GM23338 (cell line): ENCODE results near the gene BMF. TPM values are rescaled to one million over a fixed set of nuclear protein-coding genes. Genes with fewer than 3 reads are reported as not detected.

Source experiments
- ATAC-seq: fragments of 200-7000 bp; cut with Tn5 transposase; 3 replicates; pipeline ENCODE4 v1.9.1; 2020
- DNase-seq: peaks from one replicate; pipeline ENCODE4 v3.0.0-alpha.2; 2015; ENCODE audit warnings: low spot score
- H2AFZ ChIP-seq: fragments of 200-600 bp; sonication (generic); 2 replicates; pipeline ENCODE4 v1.8.0; 2016; ENCODE audit warnings: antibody characterized with exemption, mild to moderate bottlenecking, moderate library complexity
- H3F3A ChIP-seq: fragments of 200-600 bp; sonication (generic); replicated peaks from 2 replicates; pipeline ENCODE4 v1.8.0; 2017; ENCODE audit warnings: antibody characterized with exemption, mixed run types, low read depth
- H3K27ac ChIP-seq: fragments of 200-600 bp; sonication (generic); 2 replicates; pipeline ENCODE4 v1.6.1; 2016; ENCODE audit warnings: low read depth
- H3K27me3 ChIP-seq: fragments of 200-600 bp; sonication (generic); 2 replicates; pipeline ENCODE4 v1.8.0; 2016; ENCODE audit warnings: mild to moderate bottlenecking, mixed run types, moderate library complexity; ENCODE audit not compliant: insufficient read depth
- H3K36me3 ChIP-seq: fragments of 200-600 bp; sonication (generic); 2 replicates; pipeline ENCODE4 v1.8.0; 2016; ENCODE audit warnings: mild to moderate bottlenecking; ENCODE audit not compliant: insufficient read depth
- H3K4me1 ChIP-seq: fragments of 200-600 bp; sonication (generic); 2 replicates; pipeline ENCODE4 v1.8.0; 2016; ENCODE audit warnings: mild to moderate bottlenecking, moderate library complexity; ENCODE audit not compliant: insufficient read depth
- H3K4me2 ChIP-seq: fragments of 200-600 bp; sonication (generic); 2 replicates; pipeline ENCODE4 v1.7.1; 2017; ENCODE audit warnings: mixed run types
- H3K4me3 ChIP-seq: fragments of 200-600 bp; sonication (generic); 2 replicates; pipeline ENCODE4 v1.6.1; 2016; ENCODE audit warnings: mixed run types
- H3K79me2 ChIP-seq: fragments of 200-600 bp; sonication (generic); replicated peaks from 2 replicates; pipeline ENCODE4 v1.8.0; 2017; ENCODE audit warnings: mild to moderate bottlenecking; ENCODE audit not compliant: insufficient read depth
- H3K9me2 ChIP-seq: fragments of 200-600 bp; sonication (generic); 2 replicates; pipeline ENCODE4 v1.8.0; 2017; ENCODE audit not compliant: insufficient read depth
- H4K20me1 ChIP-seq: fragments of 200-600 bp; sonication (generic); replicated peaks from 2 replicates; pipeline ENCODE4 v1.8.0; 2017; ENCODE audit warnings: mild to moderate bottlenecking; ENCODE audit not compliant: insufficient read depth
- H3K27ac Mint-ChIP-seq: 2 replicates; pipeline ENCODE4 v1.8.0; 2020; ENCODE audit warnings: inconsistent platforms, mild to moderate bottlenecking, moderate library complexity, mixed read lengths
- H3K27me3 Mint-ChIP-seq: 3 replicates; pipeline ENCODE4 v1.8.0; 2022; ENCODE audit warnings: low read depth, mild to moderate bottlenecking, moderate library complexity, mixed read lengths, inconsistent platforms; ENCODE audit not compliant: insufficient read depth, poor library complexity
- H3K36me3 Mint-ChIP-seq: 3 replicates; pipeline ENCODE4 v1.8.0; 2021; ENCODE audit warnings: low read depth, mild to moderate bottlenecking, inconsistent platforms, moderate library complexity, mixed read lengths
- H3K4me1 Mint-ChIP-seq: 3 replicates; pipeline ENCODE4 v1.8.0; 2020; ENCODE audit warnings: mild to moderate bottlenecking, inconsistent platforms, mixed read lengths
- H3K4me3 Mint-ChIP-seq: 3 replicates; pipeline ENCODE4 v1.8.0; 2021; ENCODE audit warnings: moderate library complexity, mild to moderate bottlenecking, inconsistent platforms, mixed read lengths
- H3K9me3 Mint-ChIP-seq: 3 replicates; pipeline ENCODE4 v1.8.0; 2020; ENCODE audit warnings: moderate library complexity, mild to moderate bottlenecking, inconsistent platforms, mixed read lengths
- CREB1 ChIP-seq: fragments of 250-450 bp; sonication (Bioruptor Pico); IDR thresholded peaks from 2 replicates; pipeline ENCODE4 v1.5.0; 2020; ENCODE audit warnings: low read depth, mild to moderate bottlenecking, moderate library complexity
- EZH2 ChIP-seq: fragments of 200-600 bp; sonication (generic); IDR thresholded peaks from one replicate; pipeline ENCODE4 v1.8.0; 2017; ENCODE audit warnings: antibody characterized with exemption, mild to moderate bottlenecking, low read depth; ENCODE audit not compliant: unreplicated experiment
- EZH2phosphoT487 ChIP-seq: fragments of 200-600 bp; sonication (generic); IDR thresholded peaks from one replicate; pipeline ENCODE4 v1.8.1; 2018; ENCODE audit warnings: antibody characterized with exemption; ENCODE audit not compliant: unreplicated experiment
- JUNB ChIP-seq: IDR thresholded peaks from one replicate; pipeline ENCODE4 v1.6.1; 2016; ENCODE audit warnings: antibody characterized with exemption; ENCODE audit not compliant: unreplicated experiment
- NANOG ChIP-seq: IDR thresholded peaks from 2 replicates; pipeline ENCODE4 v1.6.1; 2016; ENCODE audit warnings: antibody characterized with exemption, borderline replicate concordance
- POLR2AphosphoS5 ChIP-seq: IDR thresholded peaks from 2 replicates; pipeline ENCODE4 v1.6.1; 2016; ENCODE audit warnings: antibody characterized with exemption, low read depth
- STAT1 ChIP-seq: IDR thresholded peaks from one replicate; pipeline ENCODE4 v1.6.1; 2016; ENCODE audit warnings: antibody characterized with exemption; ENCODE audit not compliant: unreplicated experiment
- ZNF114 ChIP-seq: fragments of 250-450 bp; sonication (Bioruptor Pico); IDR thresholded peaks from 2 replicates; pipeline ENCODE4 v1.5.0; 2020; ENCODE audit warnings: mild to moderate bottlenecking, moderate library complexity
- ZNF331 ChIP-seq: fragments of 250-450 bp; sonication (Bioruptor Pico); IDR thresholded peaks from 2 replicates; pipeline ENCODE4 v1.5.0; 2020; ENCODE audit warnings: low read depth, mild to moderate bottlenecking, moderate library complexity
- polyA plus RNA-seq: library from polyadenylated mRNA; unstranded; fragments of >200 nt; fragmentation: Nextera tagmentation; extraction: Ambion mirVana; gene quantifications from 2 replicates; pipeline ENCODE4 v1.2.1, GENCODE V29; 2016
- total RNA-seq: library from RNA; depleted of rRNA; stranded (reverse); fragments of >200 nt; shearing (Covaris generic); gene quantifications from 2 replicates; pipeline ENCODE4 v1.2.3, GENCODE V29; 2014
- TF ChIP-seq, protein P1 (sequence below): fragments of 250-450 bp; sonication (Bioruptor Pico); IDR thresholded peaks from 2 replicates; pipeline ENCODE4 v1.5.0; 2020; ENCODE audit warnings: mild to moderate bottlenecking, moderate library complexity
- TF ChIP-seq, protein P2 (sequence below), 2 experiments: fragments of 200-600 bp in 1 of 2; sonication (generic) in 1 of 2; conservative IDR thresholded peaks; 2 replicates each; pipeline versions ENCODE4 v1.5.1 to v1.6.1; 2016 to 2017; ENCODE audit warnings: antibody characterized with exemption in 2 of 2, low read depth in 2 of 2, mild to moderate bottlenecking in 2 of 2, moderate library complexity in 1 of 2
- TF ChIP-seq, protein P3 (sequence below): IDR thresholded peaks from one replicate; pipeline ENCODE4 v1.6.1; 2018; ENCODE audit warnings: antibody characterized with exemption; ENCODE audit not compliant: unreplicated experiment
- TF ChIP-seq, protein P4 (sequence below): IDR thresholded peaks from 2 replicates; pipeline ENCODE4 v1.6.1; 2016; ENCODE audit warnings: antibody characterized with exemption

BMF gene
- total and polyA plus RNA-seq, 2 experiments from 2014 or later = 2.0 to 20.3 TPM

- peaks cover 59% of the 10 kb centered on the region for H3K4me1 ChIP-seq
- H3K9me2 ChIP-seq = no peaks in the 10 kb centered on the region
- H3F3A ChIP-seq = peaks cover 8% of the 10 kb centered on the region; the same call in 1 of the 2 replicates
- ATAC-seq (peak; percentile 9; the same call in 2 of the 3 replicates), DNase-seq (peak; percentile 52)
- no peak overlapping the region for H3K4me3 Mint-ChIP-seq
- H3K27ac ChIP-seq = 0 out of 2 replicates have a peak overlapping the region, but pooled peaks have one; percentile 64
- H3K9me3 Mint-ChIP-seq = no peaks in the 10 kb centered on the region
- no peaks in the 10 kb centered on the region for H3K79me2 ChIP-seq
- peaks cover 18% of the 10 kb centered on the region for H3K27me3 Mint-ChIP-seq
- no peak for TF ChIP-seq CREB1 (CRISPR knock-in tag)
- TF ChIP-seq ZNF331 (CRISPR knock-in tag) = no peak
- TF ChIP-seq JUNB = no peak
- TF ChIP-seq, protein P1, sequence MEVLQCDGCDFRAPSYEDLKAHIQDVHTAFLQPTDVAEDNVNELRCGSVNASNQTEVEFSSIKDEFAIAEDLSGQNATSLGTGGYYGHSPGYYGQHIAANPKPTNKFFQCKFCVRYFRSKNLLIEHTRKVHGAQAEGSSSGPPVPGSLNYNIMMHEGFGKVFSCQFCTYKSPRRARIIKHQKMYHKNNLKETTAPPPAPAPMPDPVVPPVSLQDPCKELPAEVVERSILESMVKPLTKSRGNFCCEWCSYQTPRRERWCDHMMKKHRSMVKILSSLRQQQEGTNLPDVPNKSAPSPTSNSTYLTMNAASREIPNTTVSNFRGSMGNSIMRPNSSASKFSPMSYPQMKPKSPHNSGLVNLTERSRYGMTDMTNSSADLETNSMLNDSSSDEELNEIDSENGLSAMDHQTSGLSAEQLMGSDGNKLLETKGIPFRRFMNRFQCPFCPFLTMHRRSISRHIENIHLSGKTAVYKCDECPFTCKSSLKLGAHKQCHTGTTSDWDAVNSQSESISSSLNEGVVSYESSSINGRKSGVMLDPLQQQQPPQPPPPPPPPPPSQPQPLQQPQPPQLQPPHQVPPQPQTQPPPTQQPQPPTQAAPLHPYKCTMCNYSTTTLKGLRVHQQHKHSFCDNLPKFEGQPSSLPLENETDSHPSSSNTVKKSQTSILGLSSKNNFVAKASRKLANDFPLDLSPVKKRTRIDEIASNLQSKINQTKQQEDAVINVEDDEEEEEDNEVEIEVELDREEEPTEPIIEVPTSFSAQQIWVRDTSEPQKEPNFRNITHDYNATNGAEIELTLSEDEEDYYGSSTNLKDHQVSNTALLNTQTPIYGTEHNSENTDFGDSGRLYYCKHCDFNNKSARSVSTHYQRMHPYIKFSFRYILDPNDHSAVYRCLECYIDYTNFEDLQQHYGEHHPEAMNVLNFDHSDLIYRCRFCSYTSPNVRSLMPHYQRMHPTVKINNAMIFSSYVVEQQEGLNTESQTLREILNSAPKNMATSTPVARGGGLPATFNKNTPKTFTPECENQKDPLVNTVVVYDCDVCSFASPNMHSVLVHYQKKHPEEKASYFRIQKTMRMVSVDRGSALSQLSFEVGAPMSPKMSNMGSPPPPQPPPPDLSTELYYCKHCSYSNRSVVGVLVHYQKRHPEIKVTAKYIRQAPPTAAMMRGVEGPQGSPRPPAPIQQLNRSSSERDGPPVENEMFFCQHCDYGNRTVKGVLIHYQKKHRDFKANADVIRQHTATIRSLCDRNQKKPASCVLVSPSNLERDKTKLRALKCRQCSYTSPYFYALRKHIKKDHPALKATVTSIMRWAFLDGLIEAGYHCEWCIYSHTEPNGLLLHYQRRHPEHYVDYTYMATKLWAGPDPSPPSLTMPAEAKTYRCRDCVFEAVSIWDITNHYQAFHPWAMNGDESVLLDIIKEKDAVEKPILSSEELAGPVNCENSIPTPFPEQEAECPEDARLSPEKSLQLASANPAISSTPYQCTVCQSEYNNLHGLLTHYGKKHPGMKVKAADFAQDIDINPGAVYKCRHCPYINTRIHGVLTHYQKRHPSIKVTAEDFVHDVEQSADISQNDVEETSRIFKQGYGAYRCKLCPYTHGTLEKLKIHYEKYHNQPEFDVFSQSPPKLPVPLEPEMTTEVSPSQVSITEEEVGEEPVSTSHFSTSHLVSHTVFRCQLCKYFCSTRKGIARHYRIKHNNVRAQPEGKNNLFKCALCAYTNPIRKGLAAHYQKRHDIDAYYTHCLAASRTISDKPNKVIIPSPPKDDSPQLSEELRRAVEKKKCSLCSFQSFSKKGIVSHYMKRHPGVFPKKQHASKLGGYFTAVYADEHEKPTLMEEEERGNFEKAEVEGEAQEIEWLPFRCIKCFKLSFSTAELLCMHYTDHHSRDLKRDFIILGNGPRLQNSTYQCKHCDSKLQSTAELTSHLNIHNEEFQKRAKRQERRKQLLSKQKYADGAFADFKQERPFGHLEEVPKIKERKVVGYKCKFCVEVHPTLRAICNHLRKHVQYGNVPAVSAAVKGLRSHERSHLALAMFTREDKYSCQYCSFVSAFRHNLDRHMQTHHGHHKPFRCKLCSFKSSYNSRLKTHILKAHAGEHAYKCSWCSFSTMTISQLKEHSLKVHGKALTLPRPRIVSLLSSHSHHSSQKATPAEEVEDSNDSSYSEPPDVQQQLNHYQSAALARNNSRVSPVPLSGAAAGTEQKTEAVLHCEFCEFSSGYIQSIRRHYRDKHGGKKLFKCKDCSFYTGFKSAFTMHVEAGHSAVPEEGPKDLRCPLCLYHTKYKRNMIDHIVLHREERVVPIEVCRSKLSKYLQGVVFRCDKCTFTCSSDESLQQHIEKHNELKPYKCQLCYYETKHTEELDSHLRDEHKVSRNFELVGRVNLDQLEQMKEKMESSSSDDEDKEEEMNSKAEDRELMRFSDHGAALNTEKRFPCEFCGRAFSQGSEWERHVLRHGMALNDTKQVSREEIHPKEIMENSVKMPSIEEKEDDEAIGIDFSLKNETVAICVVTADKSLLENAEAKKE (CRISPR knock-in tag) = no peak
- no peak for TF ChIP-seq ZNF114 (CRISPR knock-in tag)
- TF ChIP-seq, protein P2, sequence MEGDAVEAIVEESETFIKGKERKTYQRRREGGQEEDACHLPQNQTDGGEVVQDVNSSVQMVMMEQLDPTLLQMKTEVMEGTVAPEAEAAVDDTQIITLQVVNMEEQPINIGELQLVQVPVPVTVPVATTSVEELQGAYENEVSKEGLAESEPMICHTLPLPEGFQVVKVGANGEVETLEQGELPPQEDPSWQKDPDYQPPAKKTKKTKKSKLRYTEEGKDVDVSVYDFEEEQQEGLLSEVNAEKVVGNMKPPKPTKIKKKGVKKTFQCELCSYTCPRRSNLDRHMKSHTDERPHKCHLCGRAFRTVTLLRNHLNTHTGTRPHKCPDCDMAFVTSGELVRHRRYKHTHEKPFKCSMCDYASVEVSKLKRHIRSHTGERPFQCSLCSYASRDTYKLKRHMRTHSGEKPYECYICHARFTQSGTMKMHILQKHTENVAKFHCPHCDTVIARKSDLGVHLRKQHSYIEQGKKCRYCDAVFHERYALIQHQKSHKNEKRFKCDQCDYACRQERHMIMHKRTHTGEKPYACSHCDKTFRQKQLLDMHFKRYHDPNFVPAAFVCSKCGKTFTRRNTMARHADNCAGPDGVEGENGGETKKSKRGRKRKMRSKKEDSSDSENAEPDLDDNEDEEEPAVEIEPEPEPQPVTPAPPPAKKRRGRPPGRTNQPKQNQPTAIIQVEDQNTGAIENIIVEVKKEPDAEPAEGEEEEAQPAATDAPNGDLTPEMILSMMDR (conservative IDR thresholded peaks at IDR 0.05; ENCODE audit: low read depth in 2 of 2) = no peak
- TF ChIP-seq STAT1 = no peak
- TF ChIP-seq, protein P3, sequence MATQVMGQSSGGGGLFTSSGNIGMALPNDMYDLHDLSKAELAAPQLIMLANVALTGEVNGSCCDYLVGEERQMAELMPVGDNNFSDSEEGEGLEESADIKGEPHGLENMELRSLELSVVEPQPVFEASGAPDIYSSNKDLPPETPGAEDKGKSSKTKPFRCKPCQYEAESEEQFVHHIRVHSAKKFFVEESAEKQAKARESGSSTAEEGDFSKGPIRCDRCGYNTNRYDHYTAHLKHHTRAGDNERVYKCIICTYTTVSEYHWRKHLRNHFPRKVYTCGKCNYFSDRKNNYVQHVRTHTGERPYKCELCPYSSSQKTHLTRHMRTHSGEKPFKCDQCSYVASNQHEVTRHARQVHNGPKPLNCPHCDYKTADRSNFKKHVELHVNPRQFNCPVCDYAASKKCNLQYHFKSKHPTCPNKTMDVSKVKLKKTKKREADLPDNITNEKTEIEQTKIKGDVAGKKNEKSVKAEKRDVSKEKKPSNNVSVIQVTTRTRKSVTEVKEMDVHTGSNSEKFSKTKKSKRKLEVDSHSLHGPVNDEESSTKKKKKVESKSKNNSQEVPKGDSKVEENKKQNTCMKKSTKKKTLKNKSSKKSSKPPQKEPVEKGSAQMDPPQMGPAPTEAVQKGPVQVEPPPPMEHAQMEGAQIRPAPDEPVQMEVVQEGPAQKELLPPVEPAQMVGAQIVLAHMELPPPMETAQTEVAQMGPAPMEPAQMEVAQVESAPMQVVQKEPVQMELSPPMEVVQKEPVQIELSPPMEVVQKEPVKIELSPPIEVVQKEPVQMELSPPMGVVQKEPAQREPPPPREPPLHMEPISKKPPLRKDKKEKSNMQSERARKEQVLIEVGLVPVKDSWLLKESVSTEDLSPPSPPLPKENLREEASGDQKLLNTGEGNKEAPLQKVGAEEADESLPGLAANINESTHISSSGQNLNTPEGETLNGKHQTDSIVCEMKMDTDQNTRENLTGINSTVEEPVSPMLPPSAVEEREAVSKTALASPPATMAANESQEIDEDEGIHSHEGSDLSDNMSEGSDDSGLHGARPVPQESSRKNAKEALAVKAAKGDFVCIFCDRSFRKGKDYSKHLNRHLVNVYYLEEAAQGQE = no peak
- TF ChIP-seq EZH2 = no peak
- TF ChIP-seq, protein P4, sequence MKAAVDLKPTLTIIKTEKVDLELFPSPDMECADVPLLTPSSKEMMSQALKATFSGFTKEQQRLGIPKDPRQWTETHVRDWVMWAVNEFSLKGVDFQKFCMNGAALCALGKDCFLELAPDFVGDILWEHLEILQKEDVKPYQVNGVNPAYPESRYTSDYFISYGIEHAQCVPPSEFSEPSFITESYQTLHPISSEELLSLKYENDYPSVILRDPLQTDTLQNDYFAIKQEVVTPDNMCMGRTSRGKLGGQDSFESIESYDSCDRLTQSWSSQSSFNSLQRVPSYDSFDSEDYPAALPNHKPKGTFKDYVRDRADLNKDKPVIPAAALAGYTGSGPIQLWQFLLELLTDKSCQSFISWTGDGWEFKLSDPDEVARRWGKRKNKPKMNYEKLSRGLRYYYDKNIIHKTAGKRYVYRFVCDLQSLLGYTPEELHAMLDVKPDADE = no peak
- TF ChIP-seq POLR2AphosphoS5 = no peak
- TF ChIP-seq NANOG = no peak
- TF ChIP-seq EZH2phosphoT487 = no peak
- H3K36me3 Mint-ChIP-seq = peaks cover 14% of the 10 kb centered on the region; the same call in 2 of the 3 replicates
- no peaks in the 10 kb centered on the region for H3K27me3 ChIP-seq
- H3K27ac Mint-ChIP-seq = no peak overlapping the region
- H2AFZ ChIP-seq = no peak overlapping the region
- no peaks in the 10 kb centered on the region; the same call in 1 of the 2 replicates for H3K36me3 ChIP-seq
- H3K4me1 Mint-ChIP-seq = peaks cover 83% of the 10 kb centered on the region
- peak overlapping the region; percentile 65; the same call in 1 of the 2 replicates for H3K4me2 ChIP-seq
- H4K20me1 ChIP-seq = 0 out of 2 replicates have a peak, but pooled peaks cover 3% of the 10 kb centered on the region
- H3K4me3 ChIP-seq = no peak overlapping the region
Observed at GRCh38 chr15:40097968-40098476, 10.7 kb downstream of the BMF start.
